ENCODE data around the gene NEDD9.

The NEDD9 gene

DNA sequence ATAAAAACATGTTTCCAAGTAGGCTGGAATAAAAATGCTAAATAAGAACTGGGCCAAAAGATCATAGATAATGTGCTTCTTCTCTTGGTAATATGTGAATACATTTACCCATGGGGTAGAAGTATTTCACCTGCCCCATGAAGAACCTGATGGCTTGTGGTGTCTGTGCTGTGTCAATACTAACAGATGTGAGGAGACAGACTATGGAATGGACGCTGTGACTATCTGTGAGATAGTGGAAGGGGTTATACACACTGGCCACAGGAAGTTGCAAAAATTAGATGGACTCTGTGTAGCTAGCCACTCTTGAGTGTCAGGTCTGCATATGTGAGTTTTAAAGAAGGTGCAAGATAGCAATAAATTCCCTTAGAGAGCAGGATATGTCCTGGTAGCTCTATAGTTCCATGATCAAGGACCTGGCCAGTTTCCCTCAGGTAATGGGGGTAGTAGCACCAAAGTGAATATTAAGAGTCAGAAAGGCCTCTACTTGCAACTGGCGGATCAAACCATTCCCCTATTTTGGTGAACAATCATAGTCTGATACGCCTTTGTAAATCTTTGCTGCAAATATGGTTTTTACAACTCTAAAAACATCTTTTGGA lies 48.6 kb downstream of the NEDD9 start:
- CTCF ChIA-PET = interaction anchor here (1.3 to 2.0 kb wide), 2 partner anchors 9 to 313 kb away, joined by 5 read pairs; no protein-coding TSS in a partner anchor
- no peak for DNase-seq (ENCODE audit: extremely low spot score)
- POLR2A ChIA-PET = no interaction called here
- no peak for TF ChIP-seq CTCF (IDR thresholded peaks at IDR 0.05; ENCODE audit: control extremely low read depth, extremely low read depth, low read depth, missing control alignments)

- ChIA-PET POLR2A (no interaction called here), CTCF (no interaction called here)
- TF ChIP-seq CTCF (IDR thresholded peaks at IDR 0.05; ENCODE audit: control extremely low read depth, extremely low read depth, low read depth, missing control alignments) = no peak
- no peak for DNase-seq (ENCODE audit: extremely low spot score)
Observed at GRCh38 chr6:11181478-11182136, 50.9 kb downstream of the NEDD9 start.

DNA sequence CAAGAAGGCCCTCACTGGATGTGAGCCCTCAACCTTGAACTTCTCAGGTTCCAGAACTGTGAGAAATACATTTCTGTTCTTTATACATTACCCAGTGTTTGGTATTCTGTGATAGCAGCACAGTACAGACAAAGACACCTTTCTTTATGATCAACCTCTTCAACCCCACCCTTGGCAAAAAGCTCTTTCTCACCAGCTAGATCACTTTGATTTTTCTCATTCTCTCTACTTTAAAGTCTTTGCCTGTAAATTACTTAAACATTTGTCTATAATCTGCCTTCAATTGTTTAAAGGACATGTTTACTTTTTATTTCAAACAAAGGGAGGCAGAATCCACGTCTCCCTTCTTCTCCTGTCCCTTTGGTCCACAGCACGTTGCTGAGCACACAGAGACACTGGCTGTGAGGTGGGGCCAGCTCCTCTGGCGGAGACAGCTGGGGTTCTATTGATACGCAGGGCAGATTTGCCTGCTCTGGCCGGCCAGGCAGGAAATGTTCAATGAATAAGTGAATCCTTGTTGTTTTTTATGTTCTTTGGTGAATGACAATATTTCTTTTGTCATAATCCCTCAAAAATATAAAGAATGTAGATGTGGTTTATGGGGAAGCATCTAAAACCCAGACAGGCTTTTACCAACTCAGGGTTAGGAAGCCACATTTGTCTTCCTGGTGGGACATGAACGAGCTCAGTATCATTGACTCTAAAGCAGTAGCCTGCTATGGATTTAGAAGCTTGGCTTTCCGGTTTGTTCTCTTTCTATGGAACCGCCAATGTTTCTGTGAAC lies 52.9 kb downstream of the NEDD9 start:
- TF ChIP-seq CTCF (IDR thresholded peaks at IDR 0.05; ENCODE audit: control extremely low read depth, extremely low read depth, low read depth, missing control alignments) = no peak
- no peak for DNase-seq (ENCODE audit: extremely low spot score)
- CTCF ChIA-PET = interaction anchor here (0.7 to 2.3 kb wide), 2 partner anchors 12 to 16 kb away, joined by 3 to 8 read pairs; no protein-coding TSS in a partner anchor
- POLR2A ChIA-PET = no interaction called here

- CTCF ChIA-PET = interaction anchor here (2.3 kb wide), 1 partner anchor 12 kb away, joined by 8 read pairs; no protein-coding TSS in a partner anchor
- TF ChIP-seq CTCF (IDR thresholded peaks at IDR 0.05; ENCODE audit: control extremely low read depth, extremely low read depth, low read depth, missing control alignments) = no peak
- POLR2A ChIA-PET = no interaction called here
- no peak for DNase-seq (ENCODE audit: extremely low spot score)
Observed at GRCh38 chr6:11179088-11179418, 53.4 kb downstream of the NEDD9 start.

DNA sequence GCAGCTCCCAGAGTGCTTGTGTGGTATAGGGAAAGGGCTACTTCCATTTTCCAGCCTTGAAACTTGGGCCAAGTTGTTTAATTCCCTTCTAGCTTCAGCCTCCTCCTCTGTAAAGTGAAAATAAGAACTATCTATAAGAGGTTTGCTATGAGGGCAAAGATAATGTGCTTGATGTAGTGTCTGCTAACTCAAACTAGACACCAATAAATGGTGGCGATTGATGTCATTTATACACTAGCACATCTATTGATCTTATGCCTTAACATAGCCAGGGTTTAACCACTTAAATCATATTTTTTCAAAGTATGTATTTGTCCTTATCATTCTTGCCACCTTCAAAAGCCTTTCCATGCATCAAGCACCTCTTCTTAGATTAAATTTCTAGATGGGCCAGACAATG lies 55.2 kb downstream of the NEDD9 start:
- POLR2A ChIA-PET = no interaction called here
- CTCF ChIA-PET = interaction anchor here (1.3 to 2.0 kb wide), 2 partner anchors 10 to 319 kb away, joined by 5 to 9 read pairs; no protein-coding TSS in a partner anchor
- TF ChIP-seq CTCF (IDR thresholded peaks at IDR 0.05; ENCODE audit: control extremely low read depth, extremely low read depth, low read depth, missing control alignments) = no peak
- DNase-seq (ENCODE audit: extremely low spot score) = no peak

- CTCF ChIA-PET = interaction anchor here (0.8 to 7.9 kb wide), 8 partner anchors 11 to 322 kb away, joined by 3 to 107 read pairs (median 4); partner anchors contain the start of gene SMIM13
- DNase-seq (ENCODE audit: extremely low spot score) = no peak
- TF ChIP-seq CTCF (IDR thresholded peaks at IDR 0.05; ENCODE audit: control extremely low read depth, extremely low read depth, low read depth, missing control alignments) = no peak
- POLR2A ChIA-PET = no interaction called here
Observed at GRCh38 chr6:11174242-11174611, 58.2 kb downstream of the NEDD9 start.
